HL-60 (cell line): Measurements from ENCODE around the gene CPHXL2.
A peak's percentile ranks its signal among the peaks of the same experiment; 100 is the strongest.

Experiments
- DNase-seq, 2 experiments: peaks; one replicate each; pipeline ENCODE4 v3.0.0-alpha.2; 2010 to 2020; ENCODE audit warnings: low read depth in 1 of 2, low spot score in 1 of 2
- H3K27ac ChIP-seq: fragments of 250-450 bp; sonication (Bioruptor Pico); replicated peaks from 2 replicates; pipeline ENCODE4 v1.5.1; 2020; ENCODE audit warnings: mild to moderate bottlenecking, moderate library complexity
- H3K27me3 ChIP-seq: fragments of 250-450 bp; sonication (Bioruptor Pico); 2 replicates; pipeline ENCODE4 v1.5.1; 2021; ENCODE audit warnings: mild to moderate bottlenecking, moderate library complexity; ENCODE audit not compliant: insufficient read depth, poor library complexity, severe bottlenecking
- H3K4me3 ChIP-seq: replicated peaks from 2 replicates; pipeline ENCODE4 v1.5.1; 2011; ENCODE audit warnings: mild to moderate bottlenecking, control low read depth, low read length; ENCODE audit not compliant: insufficient read depth
- GABPA ChIP-seq: IDR thresholded peaks from 2 replicates; pipeline ENCODE4 v1.6.1; 2012; ENCODE audit warnings: low read depth
- POLR2AphosphoS5 ChIP-seq: IDR thresholded peaks from 2 replicates; pipeline ENCODE4 v1.6.1; 2012; ENCODE audit warnings: low read depth
- SPI1 ChIP-seq: IDR thresholded peaks from 2 replicates; pipeline ENCODE4 v1.6.1; 2012; ENCODE audit warnings: low read depth, mild to moderate bottlenecking, borderline replicate concordance
- TF ChIP-seq, protein P1 (sequence below): IDR thresholded peaks from 2 replicates; pipeline ENCODE4 v1.6.1; 2012; ENCODE audit warnings: low read depth; ENCODE audit not compliant: insufficient replicate concordance
- TF ChIP-seq, protein P2 (sequence below): IDR thresholded peaks from one replicate; pipeline ENCODE4 v1.5.1; 2011; ENCODE audit warnings: low read length, control low read depth, inconsistent platforms; ENCODE audit not compliant: insufficient read depth

CPHXL2 gene

DNA sequence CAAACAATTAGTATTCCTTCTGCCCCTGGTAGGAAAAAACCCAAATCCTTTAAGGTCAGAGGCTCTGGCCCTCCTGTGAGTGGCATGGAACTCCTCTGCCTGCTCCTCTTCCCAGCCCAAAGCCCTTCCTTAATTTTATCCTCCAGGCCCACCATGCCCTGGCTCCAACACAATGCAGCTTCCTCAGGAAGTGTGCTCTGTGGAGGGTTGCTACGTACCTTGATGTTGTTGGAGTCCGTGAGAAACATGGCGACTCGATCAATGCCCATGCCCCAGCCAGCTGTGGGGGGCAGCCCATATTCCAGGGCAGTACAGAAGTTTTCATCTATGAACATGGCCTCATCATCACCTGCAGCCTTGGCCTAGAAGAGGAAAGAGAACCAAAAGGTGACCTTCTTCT, 48.5 kb downstream of the CPHXL2 start:
- DNase-seq, result no peak
- TF ChIP-seq, protein P1, sequence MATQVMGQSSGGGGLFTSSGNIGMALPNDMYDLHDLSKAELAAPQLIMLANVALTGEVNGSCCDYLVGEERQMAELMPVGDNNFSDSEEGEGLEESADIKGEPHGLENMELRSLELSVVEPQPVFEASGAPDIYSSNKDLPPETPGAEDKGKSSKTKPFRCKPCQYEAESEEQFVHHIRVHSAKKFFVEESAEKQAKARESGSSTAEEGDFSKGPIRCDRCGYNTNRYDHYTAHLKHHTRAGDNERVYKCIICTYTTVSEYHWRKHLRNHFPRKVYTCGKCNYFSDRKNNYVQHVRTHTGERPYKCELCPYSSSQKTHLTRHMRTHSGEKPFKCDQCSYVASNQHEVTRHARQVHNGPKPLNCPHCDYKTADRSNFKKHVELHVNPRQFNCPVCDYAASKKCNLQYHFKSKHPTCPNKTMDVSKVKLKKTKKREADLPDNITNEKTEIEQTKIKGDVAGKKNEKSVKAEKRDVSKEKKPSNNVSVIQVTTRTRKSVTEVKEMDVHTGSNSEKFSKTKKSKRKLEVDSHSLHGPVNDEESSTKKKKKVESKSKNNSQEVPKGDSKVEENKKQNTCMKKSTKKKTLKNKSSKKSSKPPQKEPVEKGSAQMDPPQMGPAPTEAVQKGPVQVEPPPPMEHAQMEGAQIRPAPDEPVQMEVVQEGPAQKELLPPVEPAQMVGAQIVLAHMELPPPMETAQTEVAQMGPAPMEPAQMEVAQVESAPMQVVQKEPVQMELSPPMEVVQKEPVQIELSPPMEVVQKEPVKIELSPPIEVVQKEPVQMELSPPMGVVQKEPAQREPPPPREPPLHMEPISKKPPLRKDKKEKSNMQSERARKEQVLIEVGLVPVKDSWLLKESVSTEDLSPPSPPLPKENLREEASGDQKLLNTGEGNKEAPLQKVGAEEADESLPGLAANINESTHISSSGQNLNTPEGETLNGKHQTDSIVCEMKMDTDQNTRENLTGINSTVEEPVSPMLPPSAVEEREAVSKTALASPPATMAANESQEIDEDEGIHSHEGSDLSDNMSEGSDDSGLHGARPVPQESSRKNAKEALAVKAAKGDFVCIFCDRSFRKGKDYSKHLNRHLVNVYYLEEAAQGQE, result no peak
- TF ChIP-seq SPI1, result no peak
- no peak for TF ChIP-seq GABPA
- no peak for TF ChIP-seq POLR2AphosphoS5
- TF ChIP-seq, protein P2, sequence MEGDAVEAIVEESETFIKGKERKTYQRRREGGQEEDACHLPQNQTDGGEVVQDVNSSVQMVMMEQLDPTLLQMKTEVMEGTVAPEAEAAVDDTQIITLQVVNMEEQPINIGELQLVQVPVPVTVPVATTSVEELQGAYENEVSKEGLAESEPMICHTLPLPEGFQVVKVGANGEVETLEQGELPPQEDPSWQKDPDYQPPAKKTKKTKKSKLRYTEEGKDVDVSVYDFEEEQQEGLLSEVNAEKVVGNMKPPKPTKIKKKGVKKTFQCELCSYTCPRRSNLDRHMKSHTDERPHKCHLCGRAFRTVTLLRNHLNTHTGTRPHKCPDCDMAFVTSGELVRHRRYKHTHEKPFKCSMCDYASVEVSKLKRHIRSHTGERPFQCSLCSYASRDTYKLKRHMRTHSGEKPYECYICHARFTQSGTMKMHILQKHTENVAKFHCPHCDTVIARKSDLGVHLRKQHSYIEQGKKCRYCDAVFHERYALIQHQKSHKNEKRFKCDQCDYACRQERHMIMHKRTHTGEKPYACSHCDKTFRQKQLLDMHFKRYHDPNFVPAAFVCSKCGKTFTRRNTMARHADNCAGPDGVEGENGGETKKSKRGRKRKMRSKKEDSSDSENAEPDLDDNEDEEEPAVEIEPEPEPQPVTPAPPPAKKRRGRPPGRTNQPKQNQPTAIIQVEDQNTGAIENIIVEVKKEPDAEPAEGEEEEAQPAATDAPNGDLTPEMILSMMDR, result no peak
- no peak overlapping the region for H3K4me3 ChIP-seq
- peak overlapping the region; percentile 39; the same call in 1 of the 2 replicates for H3K27ac ChIP-seq
- H3K27me3 ChIP-seq, result no peaks in the 10 kb centered on the region

DNA sequence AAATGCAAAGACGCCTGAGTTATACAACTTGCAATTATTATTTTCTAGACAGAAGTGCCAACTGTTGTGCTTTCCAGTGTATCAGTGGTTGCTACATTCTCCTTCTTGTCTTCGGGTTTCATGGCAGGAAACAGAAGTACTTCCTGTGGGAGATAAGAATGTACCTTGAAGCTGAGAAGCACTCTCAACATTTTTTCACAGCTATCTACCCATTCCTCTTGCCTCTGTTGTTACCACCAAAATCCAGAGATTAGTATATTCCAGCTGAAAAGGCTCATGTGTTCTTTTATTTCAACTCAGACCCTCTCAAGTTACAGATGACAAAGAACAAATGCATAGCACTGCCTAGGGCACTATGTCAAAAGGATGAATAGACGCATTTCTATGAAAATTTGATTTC, 49.0 kb downstream of the CPHXL2 start:
- H3K27ac ChIP-seq, result peak overlapping the region; percentile 39
- TF ChIP-seq, protein P1, result no peak
- TF ChIP-seq, protein P2, result no peak
- TF ChIP-seq GABPA (no peak), SPI1 (no peak), POLR2AphosphoS5 (no peak)

DNA sequence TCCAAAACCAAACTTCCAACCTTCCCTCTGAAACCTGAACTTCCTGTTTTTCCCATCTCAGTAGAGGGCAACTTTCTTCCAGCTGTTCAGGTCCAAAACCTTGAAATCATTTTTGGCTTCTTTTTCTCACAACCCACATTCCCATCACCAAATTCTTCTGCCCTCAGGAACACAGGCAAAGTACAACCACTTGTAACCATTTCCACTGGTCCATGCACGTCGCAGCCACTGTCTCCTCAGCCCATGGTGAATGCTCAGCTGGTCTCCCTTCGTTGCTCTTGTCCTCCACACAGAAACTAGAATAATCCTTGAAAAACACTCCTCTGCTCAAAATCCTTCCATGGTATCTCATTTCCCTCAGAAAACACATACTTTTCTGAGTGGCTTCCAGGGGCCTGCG, 50.0 kb downstream of the CPHXL2 start:
- DNase-seq, result no peak
- no peak for TF ChIP-seq POLR2AphosphoS5
- TF ChIP-seq, protein P2, result no peak
- no peak for TF ChIP-seq SPI1
- TF ChIP-seq, protein P1, result no peak
- no peak for TF ChIP-seq GABPA
- no peak overlapping the region for H3K27ac ChIP-seq
- no peaks in the 10 kb centered on the region for H3K27me3 ChIP-seq
- H3K4me3 ChIP-seq, result no peak overlapping the region

More for the DNA sequence above, 49.0 kb downstream of the CPHXL2 start:
- peak in 1 of 2 experiments; percentile 23 for DNase-seq
- no peaks in the 10 kb centered on the region for H3K27me3 ChIP-seq
- no peak overlapping the region for H3K4me3 ChIP-seq
